ENCODE data around the gene POMGNT1.

Gene POMGNT1

GRCh38 chr1:46215504-46215903 is 17.3 kb upstream of the POMGNT1 start:
- DNase-seq, result no peak

- DNase-seq, result no peak
Measured at GRCh38 chr1:46211051-46211450, 12.8 kb upstream of the POMGNT1 start.

DNA sequence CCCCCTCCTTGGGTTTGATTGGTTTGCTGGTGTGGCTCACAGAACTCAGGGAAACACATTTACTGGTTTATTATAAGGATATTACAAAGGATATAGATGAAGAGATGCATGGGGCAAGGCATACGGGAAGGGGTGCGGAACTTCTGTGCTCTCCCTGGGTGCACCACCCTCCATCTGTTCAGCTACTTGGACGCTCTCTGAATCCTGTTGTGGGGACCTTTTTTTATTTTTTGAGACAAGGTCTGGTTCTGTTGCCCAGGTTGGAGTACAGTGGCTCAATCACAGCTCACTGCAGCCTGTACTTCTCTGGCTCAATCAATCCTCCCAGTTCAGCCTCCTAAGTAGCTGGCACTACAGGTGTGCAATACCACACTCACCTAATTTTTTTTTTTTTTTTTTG is 12.3 kb upstream of the POMGNT1 start:
- DNase-seq, result no peak

GRCh38 chr1:46206399-46206798 is 8.2 kb upstream of the POMGNT1 start:
- DNase-seq, result no peak

GRCh38 chr1:46205791-46206190 is 7.6 kb upstream of the POMGNT1 start:
- DNase-seq, result no peak

DNA sequence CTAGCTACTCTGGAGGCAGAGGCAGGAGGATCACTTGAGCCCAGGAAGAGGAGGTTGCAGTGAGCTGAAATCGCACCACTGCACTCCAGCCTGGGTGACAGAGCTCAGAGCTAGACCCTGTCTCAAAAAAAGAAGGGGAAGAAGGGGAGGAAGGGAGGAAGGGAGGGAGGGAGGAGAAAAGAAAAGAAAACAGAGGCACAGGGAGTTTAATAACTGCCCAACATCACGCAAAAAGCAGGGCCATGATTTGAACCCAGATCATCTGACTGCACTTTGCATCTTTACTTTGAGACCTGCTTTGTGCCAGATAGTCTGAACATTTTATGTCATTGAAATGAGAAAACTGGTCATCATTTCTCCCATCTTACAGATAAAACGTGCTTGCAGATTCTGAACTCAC is 6.9 kb upstream of the POMGNT1 start:
- no peak for DNase-seq

DNA sequence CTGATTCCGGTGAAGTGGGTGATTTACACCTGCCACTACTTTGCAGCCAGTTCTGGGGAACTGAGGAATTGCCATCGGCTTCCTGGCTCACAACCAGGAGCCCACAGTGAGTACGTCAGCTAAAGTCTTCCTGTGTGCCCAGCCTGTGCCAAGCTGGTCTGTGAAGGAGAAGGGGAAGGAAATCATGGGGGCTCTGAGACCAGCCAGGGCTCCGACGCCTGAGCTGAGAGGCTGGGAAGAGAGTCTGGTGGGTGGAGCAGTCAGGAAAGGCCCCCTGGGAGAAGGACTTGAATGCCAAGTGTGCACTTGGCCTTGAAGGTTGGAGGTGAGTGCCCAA is 6.1 kb upstream of the POMGNT1 start:
- DNase-seq, result no peak

GRCh38 chr1:46203738-46204405 is 5.6 kb upstream of the POMGNT1 start:
- peak; percentile 34 for DNase-seq

- no peak for DNase-seq
Measured at GRCh38 chr1:46199233-46199749, 1.1 kb upstream of the POMGNT1 start.

DNA sequence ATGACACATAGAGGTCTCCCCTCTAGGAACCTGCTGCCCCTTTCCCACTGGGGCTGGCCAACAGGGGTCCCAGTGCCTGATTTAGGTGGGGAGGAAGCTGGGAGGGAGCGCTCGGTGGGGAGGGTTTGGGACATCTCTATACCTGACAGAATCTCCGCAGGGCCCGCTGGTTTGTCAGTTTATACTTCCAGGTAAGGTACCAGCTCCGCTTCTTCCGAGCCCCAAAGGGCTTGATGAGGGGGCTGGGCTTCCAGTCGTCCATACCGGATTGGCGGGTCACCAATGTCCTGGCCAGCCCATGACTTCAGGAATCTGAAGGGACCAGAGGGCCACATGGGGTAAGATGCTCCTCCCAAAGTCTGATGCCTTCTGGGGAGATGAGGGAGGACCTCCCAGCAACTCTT is 672 bp downstream of the POMGNT1 start:
- no peak for DNase-seq

GRCh38 chr1:46196609-46197008 is 1.6 kb downstream of the POMGNT1 start:
- no peak for DNase-seq

- DNase-seq, result no peak
Measured at GRCh38 chr1:46194641-46195193, 3.5 kb downstream of the POMGNT1 start.

DNA sequence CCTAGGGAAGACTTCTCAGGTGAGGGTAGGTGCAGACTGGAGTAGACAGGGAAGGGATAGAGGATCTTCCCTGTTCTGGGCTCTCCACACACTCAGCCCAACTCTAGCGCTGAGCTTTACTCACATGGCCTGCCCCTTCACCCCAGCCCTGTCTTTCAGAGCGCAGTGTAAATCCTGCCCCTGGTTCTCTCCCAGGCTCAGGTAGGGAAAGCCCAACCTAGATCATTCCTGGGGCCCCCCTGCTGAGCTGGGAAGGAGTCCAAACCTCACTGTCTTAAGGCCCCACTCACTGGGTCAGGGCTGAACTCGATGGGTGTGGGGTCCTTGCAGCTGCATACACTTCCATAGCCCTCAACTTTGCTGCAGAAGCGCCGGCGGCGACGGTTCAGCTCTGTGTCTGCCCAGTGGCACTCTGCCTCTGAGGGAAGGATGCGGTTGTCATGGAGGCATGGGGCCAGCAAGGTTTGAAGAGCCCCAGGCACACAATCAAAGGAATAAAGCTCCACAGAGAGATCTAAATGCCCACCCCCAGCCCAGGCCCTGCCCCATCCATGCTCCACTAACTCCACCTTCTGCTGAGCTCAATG is 4.2 kb downstream of the POMGNT1 start:
- no peak for DNase-seq

DNA sequence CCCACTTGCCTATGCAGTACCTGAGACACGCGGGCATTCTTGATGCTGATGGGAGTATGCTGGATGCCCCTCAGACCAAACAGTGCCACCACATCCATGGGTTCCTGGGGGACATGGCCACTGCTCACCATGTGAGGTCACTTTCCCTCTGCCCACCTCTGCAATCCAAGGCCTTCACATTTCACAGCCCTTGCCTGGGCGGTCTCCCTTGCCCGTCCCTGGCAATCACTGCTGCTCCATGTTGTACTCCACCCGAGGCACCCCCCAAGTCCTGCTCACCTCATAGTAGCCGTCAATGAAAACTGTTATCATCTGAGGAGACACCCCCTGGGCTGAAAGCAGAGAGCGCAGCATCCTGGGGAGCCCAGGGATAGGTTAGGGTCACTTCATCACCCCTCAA is 4.9 kb downstream of the POMGNT1 start:
- DNase-seq, result no peak

- no peak for DNase-seq
Measured at GRCh38 chr1:46192171-46192570, 6.1 kb downstream of the POMGNT1 start.

DNA sequence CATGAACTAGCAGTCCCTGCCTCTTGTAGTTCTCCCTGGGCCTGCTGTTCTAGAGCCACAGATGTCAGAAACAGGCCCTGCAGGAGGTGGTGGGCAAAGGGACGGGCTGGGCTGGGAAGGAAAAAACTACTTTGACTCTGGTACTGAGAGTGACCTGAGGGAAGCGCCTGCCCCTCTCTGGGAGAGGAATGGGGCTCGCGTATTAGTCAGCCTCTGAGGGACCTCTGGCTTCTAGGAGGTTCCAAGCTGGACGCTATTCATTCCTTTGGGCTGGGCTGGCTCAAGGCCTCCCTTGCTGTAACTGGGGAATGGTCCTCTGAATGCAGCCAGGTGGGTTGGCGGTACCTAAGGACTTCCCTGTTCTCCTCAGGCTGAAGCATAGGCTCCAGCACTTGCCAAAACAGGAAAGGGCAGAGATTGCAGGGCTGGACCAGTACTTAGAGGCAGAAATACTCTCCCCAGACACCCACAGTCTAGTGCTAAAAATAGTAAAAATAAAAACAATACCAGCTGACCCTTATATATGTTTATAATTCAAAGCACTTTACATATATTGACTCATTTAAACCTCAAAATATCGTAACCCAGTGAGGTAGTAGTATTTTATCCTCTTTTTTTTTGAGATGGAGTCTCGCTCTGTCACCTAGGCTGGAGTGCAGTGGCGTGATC is 7.1 kb downstream of the POMGNT1 start:
- DNase-seq, result no peak

- no peak for DNase-seq
Measured at GRCh38 chr1:46190539-46190938, 7.7 kb downstream of the POMGNT1 start.

- no peak for DNase-seq
Measured at GRCh38 chr1:46188295-46189030, 9.8 kb downstream of the POMGNT1 start.

- no peak for DNase-seq
Measured at GRCh38 chr1:46187106-46187869, 10.9 kb downstream of the POMGNT1 start.

DNA sequence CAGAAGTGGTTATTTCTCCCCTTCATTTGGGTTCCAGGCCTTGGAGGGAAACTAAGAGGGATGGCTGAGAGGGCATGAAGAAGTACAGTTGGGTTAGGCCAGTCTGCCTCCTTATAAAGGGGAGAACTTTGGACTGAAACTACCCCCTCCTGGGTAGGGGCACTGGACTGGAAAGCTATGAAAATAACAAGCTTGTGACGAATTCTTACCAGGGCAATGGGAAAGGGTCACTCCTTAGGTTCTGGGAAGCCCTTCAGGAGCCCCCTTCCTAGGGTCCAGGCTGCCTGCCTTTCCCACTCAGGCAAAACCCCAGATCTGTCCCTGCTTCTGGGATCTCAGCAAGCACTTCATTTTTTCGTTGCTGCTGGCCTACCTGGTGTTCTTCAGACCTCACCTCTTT is 12.2 kb downstream of the POMGNT1 start:
- no peak for DNase-seq

GRCh38 chr1:46184920-46185658 is 13.1 kb downstream of the POMGNT1 start:
- no peak for DNase-seq

All from right kidney (tissue), 1 donor.